K562 (cell line): ENCODE data around the gene ADCY5. TPM values are rescaled to one million over a fixed set of nuclear protein-coding genes. Genes with fewer than 3 reads are reported as not detected.

Experiments
- ATAC-seq: fragments of 200-7000 bp; cut with Tn5 transposase; 3 replicates; pipeline ENCODE4 v1.9.1; 2020; ENCODE audit warnings: moderate library complexity
- BruUV-seq: library from RNA; stranded (reverse); fragments of 400-500 nt; replicated peaks from 2 replicates; lab custom pipeline; 2021; lab: Mats Ljungman, UMichigan
- CTCF ChIA-PET: fragments of 300-600 bp; formaldehyde crosslinking; extraction: SDS; loops from one replicate; lab custom pipeline; 2021; ENCODE audit warnings: low intra/inter-chr PET ratio; lab: Yijun Ruan, JAX
- POLR2A ChIA-PET: fragments of 300-600, 350-650 bp; sonication (Branson Sonifier 250); formaldehyde crosslinking; extraction: SDS; loops from one replicate; lab custom pipeline; 2021; ENCODE audit warnings: antibody characterized with exemption, inconsistent platforms; lab: Yijun Ruan, JAX
- DNase-seq, 4 experiments: peaks; one replicate each; pipeline versions ENCODE4 v3.0.0 to v3.0.0-alpha.2; 2011 to 2018; ENCODE audit warnings: low spot score in 3 of 4, mixed read lengths in 3 of 4; ENCODE audit errors: extremely low read depth in 1 of 4
- FAIRE-seq: peaks from 2 replicates; lab custom pipeline; 2011; peaks lifted over from hg19 to GRCh38; lab: Jason Lieb, UNC
- H2AFZ ChIP-seq: 2 replicates; pipeline ENCODE4 v1.6.0; 2011; ENCODE audit warnings: low read depth, low read length, control low read depth, inconsistent platforms
- H3K27ac ChIP-seq: fragments of 200-600 bp; 3 replicates; pipeline ENCODE4 v1.8.0; 2011; ENCODE audit warnings: low read depth, mild to moderate bottlenecking, control low read depth, inconsistent platforms, low read length, moderate library complexity, mixed read lengths; ENCODE audit errors: extremely low read depth
- H3K27me3 ChIP-seq, 2 experiments: fragments of 300-600 bp in 1 of 2; 2 replicates in 1 of 2; 3 replicates in 1 of 2; pipeline versions ENCODE4 v1.6.0 to v1.8.0; 2011; ENCODE audit warnings: inconsistent platforms in 2 of 2, low read length in 2 of 2, mild to moderate bottlenecking in 1 of 2, mixed read lengths in 1 of 2, moderate library complexity in 1 of 2; ENCODE audit not compliant: control insufficient read depth in 2 of 2, insufficient read depth in 2 of 2
- H3K36me3 ChIP-seq: fragments of 300-600 bp; 3 replicates; pipeline ENCODE4 v1.8.0; 2011; ENCODE audit warnings: mild to moderate bottlenecking, low read length, inconsistent platforms; ENCODE audit not compliant: control insufficient read depth, insufficient read depth
- H3K4me1 ChIP-seq, 2 experiments: fragments of 200-600 bp in 1 of 2; replicated peaks in 1 of 2; 2 replicates in 1 of 2; 3 replicates in 1 of 2; pipeline versions ENCODE4 v1.5.1 to v1.8.0; 2011; ENCODE audit warnings: inconsistent platforms in 2 of 2, low read length in 2 of 2, mild to moderate bottlenecking in 1 of 2, mixed read lengths in 1 of 2, moderate library complexity in 1 of 2; ENCODE audit not compliant: control insufficient read depth in 2 of 2, insufficient read depth in 2 of 2
- H3K4me2 ChIP-seq: 2 replicates; pipeline ENCODE4 v1.6.1; 2011; ENCODE audit warnings: low read length, control low read depth, inconsistent platforms, mixed read lengths; ENCODE audit not compliant: insufficient read depth
- H3K4me3 ChIP-seq: fragments of 200-600 bp; sonication (generic), shearing (Covaris generic); 2 replicates; pipeline ENCODE4 v1.5.1; 2016; ENCODE audit warnings: control low read depth, inconsistent platforms
- H3K79me2 ChIP-seq: fragments of 200-600 bp; 3 replicates; pipeline ENCODE4 v1.8.0; 2011; ENCODE audit warnings: low read length, inconsistent platforms; ENCODE audit not compliant: control insufficient read depth, insufficient read depth
- H3K9ac ChIP-seq, 2 experiments: 2 replicates each; pipeline versions ENCODE4 v1.6.0 to v1.6.1; 2011; ENCODE audit warnings: low read depth in 2 of 2, low read length in 2 of 2, control low read depth in 1 of 2, inconsistent platforms in 1 of 2, mild to moderate bottlenecking in 1 of 2, mixed read lengths in 1 of 2; ENCODE audit not compliant: insufficient read depth in 1 of 2
- H3K9me1 ChIP-seq: one replicate; pipeline ENCODE4 v1.6.0; 2011; ENCODE audit warnings: inconsistent platforms, mild to moderate bottlenecking, low read length, moderate library complexity; ENCODE audit not compliant: control insufficient read depth, insufficient read depth
- H3K9me3 ChIP-seq: replicated peaks from 2 replicates; pipeline ENCODE4 v1.5.1; 2011; ENCODE audit warnings: low read depth, low read length, inconsistent platforms; ENCODE audit not compliant: control insufficient read depth, insufficient read depth
- H4K20me1 ChIP-seq: replicated peaks from 2 replicates; pipeline ENCODE4 v1.6.1; 2011; ENCODE audit warnings: low read length, inconsistent platforms, mixed read lengths; ENCODE audit not compliant: control insufficient read depth, insufficient read depth
- CHD2 ChIP-seq: IDR thresholded peaks from 2 replicates; pipeline ENCODE4 v1.6.1; 2011; ENCODE audit warnings: low read depth, low read length
- FIP1L1 ChIP-seq: fragments of 200-400 bp; formaldehyde crosslinking; IDR thresholded peaks from 2 replicates; pipeline ENCODE4 v1.6.1; 2018; ENCODE audit warnings: mild to moderate bottlenecking, low read depth, low read length; ENCODE audit not compliant: poor library complexity, severe bottlenecking
- TBP ChIP-seq: optimal IDR thresholded peaks from 2 replicates; pipeline ENCODE3; 2011; ENCODE audit warnings: low read depth, low read length, improper control_type of control experiment
- ZC3H11A ChIP-seq: IDR thresholded peaks from 2 replicates; pipeline ENCODE4 v1.6.1; 2012; ENCODE audit warnings: low read depth, low read length, improper control_type of control experiment
- WGBS: fragments of 100-300 bp; shearing (Covaris generic); methylation state at CpG from one replicate; pipeline ENCODE4 v1.1.6; 2016; ENCODE audit warnings: low coverage, mixed read lengths; ENCODE audit not compliant: insufficient coverage; ENCODE audit errors: missing lambda C conversion rate; 5-methylcytosine and 5-hydroxymethylcytosine counted together
- in situ Hi-C: fragments of 300-500 bp; cut with MboI; formaldehyde crosslinking; loops from 4 replicates; pipeline ENCODE4 v1.15.0; 2018; ENCODE audit warnings: inconsistent platforms, mixed read lengths
- intact Hi-C: fragments of 100-400 bp; cut with micrococcal nuclease; formaldehyde crosslinking; loops from 2 replicates; pipeline ENCODE4 v1.14.2; 2022
- polyA plus RNA-seq, 8 experiments: library from polyadenylated mRNA; depleted of rRNA in 4 of 8; stranded (reverse) in 5 of 8; unstranded in 3 of 8; fragments of >200 nt; fragmentation: Nextera tagmentation in 2 of 8; fragmentation: Illumina TruSeq in 1 of 8; extraction: Ambion mirVana in 2 of 8; extraction: Trizol in 1 of 8; gene quantifications; 2 replicates each; pipeline versions ENCODE4 v1.2.1 to v1.2.3, GENCODE V29; 2011 to 2014; ENCODE audit warnings: inconsistent platforms in 1 of 8, missing spikeins in 1 of 8
- total RNA-seq, 7 experiments: library from RNA; depleted of rRNA in 6 of 7; stranded (reverse); fragments of >200 nt in 6 of 7; fragmentation: Illumina TruSeq in 2 of 7; extraction: Trizol in 2 of 7; gene quantifications; 2 replicates each; pipeline versions ENCODE4 v1.2.1 to v1.2.3, GENCODE V29; 2011 to 2021; ENCODE audit warnings: low replicate concordance in 1 of 7
- TF ChIP-seq, protein P1 (sequence below): fragments of 150-350 bp; conservative IDR thresholded peaks from 2 replicates; pipeline ENCODE4 v1.6.1; 2014; ENCODE audit warnings: low read length
- TF ChIP-seq, protein P2 (sequence below): sonication (generic); formaldehyde crosslinking; IDR thresholded peaks from 2 replicates; pipeline ENCODE4 v1.8.0; 2023; ENCODE audit warnings: missing genetic modification reagents, mild to moderate bottlenecking, borderline replicate concordance

ADCY5 gene
- total and polyA plus RNA-seq, 9 of the 15 experiments (the other 6 are each of a cell fraction or from before 2014, with no cell fraction given), result under 0.01 TPM; not detected in 8

DNA sequence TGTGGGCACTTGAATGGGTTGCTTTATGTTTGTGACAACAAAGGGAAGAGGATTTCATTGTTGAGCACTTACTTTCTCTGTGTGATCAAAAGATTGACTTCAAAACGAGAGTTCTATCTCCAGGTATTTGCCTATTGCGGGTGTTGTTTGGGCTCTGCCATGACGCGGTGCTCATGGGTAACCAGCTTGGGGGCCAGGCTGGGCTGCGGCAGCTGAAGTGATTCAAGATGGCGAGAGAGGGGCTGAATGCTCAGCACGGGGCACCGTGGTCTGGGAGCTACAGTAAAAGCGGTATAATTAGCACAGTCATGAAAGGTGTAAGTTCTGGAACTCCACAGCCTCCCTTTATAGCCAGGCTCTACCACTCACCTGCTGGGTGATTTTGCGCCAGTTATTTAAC, 31.0 kb upstream of the ADCY5 start:
- TF ChIP-seq FIP1L1 (no peak), ZC3H11A (no peak), CHD2 (no peak), TBP (no peak)
- TF ChIP-seq, protein P1, sequence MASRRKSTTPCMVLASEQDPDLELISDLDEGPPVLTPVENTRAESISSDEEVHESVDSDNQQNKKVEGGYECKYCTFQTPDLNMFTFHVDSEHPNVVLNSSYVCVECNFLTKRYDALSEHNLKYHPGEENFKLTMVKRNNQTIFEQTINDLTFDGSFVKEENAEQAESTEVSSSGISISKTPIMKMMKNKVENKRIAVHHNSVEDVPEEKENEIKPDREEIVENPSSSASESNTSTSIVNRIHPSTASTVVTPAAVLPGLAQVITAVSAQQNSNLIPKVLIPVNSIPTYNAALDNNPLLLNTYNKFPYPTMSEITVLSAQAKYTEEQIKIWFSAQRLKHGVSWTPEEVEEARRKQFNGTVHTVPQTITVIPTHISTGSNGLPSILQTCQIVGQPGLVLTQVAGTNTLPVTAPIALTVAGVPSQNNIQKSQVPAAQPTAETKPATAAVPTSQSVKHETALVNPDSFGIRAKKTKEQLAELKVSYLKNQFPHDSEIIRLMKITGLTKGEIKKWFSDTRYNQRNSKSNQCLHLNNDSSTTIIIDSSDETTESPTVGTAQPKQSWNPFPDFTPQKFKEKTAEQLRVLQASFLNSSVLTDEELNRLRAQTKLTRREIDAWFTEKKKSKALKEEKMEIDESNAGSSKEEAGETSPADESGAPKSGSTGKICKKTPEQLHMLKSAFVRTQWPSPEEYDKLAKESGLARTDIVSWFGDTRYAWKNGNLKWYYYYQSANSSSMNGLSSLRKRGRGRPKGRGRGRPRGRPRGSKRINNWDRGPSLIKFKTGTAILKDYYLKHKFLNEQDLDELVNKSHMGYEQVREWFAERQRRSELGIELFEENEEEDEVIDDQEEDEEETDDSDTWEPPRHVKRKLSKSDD, result no peak
- TF ChIP-seq, protein P2, sequence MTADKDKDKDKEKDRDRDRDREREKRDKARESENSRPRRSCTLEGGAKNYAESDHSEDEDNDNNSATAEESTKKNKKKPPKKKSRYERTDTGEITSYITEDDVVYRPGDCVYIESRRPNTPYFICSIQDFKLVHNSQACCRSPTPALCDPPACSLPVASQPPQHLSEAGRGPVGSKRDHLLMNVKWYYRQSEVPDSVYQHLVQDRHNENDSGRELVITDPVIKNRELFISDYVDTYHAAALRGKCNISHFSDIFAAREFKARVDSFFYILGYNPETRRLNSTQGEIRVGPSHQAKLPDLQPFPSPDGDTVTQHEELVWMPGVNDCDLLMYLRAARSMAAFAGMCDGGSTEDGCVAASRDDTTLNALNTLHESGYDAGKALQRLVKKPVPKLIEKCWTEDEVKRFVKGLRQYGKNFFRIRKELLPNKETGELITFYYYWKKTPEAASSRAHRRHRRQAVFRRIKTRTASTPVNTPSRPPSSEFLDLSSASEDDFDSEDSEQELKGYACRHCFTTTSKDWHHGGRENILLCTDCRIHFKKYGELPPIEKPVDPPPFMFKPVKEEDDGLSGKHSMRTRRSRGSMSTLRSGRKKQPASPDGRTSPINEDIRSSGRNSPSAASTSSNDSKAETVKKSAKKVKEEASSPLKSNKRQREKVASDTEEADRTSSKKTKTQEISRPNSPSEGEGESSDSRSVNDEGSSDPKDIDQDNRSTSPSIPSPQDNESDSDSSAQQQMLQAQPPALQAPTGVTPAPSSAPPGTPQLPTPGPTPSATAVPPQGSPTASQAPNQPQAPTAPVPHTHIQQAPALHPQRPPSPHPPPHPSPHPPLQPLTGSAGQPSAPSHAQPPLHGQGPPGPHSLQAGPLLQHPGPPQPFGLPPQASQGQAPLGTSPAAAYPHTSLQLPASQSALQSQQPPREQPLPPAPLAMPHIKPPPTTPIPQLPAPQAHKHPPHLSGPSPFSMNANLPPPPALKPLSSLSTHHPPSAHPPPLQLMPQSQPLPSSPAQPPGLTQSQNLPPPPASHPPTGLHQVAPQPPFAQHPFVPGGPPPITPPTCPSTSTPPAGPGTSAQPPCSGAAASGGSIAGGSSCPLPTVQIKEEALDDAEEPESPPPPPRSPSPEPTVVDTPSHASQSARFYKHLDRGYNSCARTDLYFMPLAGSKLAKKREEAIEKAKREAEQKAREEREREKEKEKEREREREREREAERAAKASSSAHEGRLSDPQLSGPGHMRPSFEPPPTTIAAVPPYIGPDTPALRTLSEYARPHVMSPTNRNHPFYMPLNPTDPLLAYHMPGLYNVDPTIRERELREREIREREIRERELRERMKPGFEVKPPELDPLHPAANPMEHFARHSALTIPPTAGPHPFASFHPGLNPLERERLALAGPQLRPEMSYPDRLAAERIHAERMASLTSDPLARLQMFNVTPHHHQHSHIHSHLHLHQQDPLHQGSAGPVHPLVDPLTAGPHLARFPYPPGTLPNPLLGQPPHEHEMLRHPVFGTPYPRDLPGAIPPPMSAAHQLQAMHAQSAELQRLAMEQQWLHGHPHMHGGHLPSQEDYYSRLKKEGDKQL (CRISPR knock-in tag), result no peak
- TF ChIP-seq, all 486 proteins: peak for 0
- 5% methylated on average over 10 of the region's 10 CpGs for WGBS
- DNase-seq (no peak), FAIRE-seq (no peak), ATAC-seq (no peak)
- Histone ChIP-seq H2AFZ (no peak overlapping the region), H4K20me1 (no peaks in the 10 kb centered on the region), H3K4me3 (no peak overlapping the region), H3K79me2 (no peaks in the 10 kb centered on the region), H3K9me3 (no peaks in the 10 kb centered on the region), H3K4me2 (no peak overlapping the region), H3K9ac (no peak overlapping the region), H3K4me1 (no peaks in the 10 kb centered on the region), H3K36me3 (no peaks in the 10 kb centered on the region), H3K27ac (no peak overlapping the region), H3K9me1 (no peaks in the 10 kb centered on the region), H3K27me3 (peaks cover 10 to 60% of the 10 kb centered on the region in 2 experiments; a peak in 4 of 5 replicates)
- intact Hi-C loops, result no loop called here
- ChIA-PET CTCF (no interaction called here), POLR2A (interaction anchor here (0.5 kb wide), 1 partner anchor 451 kb away, joined by 3 read pairs; no protein-coding TSS in a partner anchor)
- BruUV-seq, result no TSS peak
- in situ Hi-C loops, result no loop called here
